HCT116 (cell line): ENCODE measurements around the gene LMCD1. TPM values are rescaled to one million over a fixed set of nuclear protein-coding genes. Genes with fewer than 3 reads are reported as not detected.

Experiments
- ATAC-seq: fragments of 200-7000 bp; cut with Tn5 transposase; 2 replicates; pipeline ENCODE4 v1.9.1; 2020; ENCODE audit warnings: mild to moderate bottlenecking, moderate library complexity
- BruUV-seq: library from RNA; stranded (reverse); fragments of 400-500 nt; replicated peaks from 2 replicates; lab custom pipeline; 2021; lab: Mats Ljungman, UMichigan
- CTCF ChIA-PET: fragments of 300-600 bp; sonication (Branson Sonifier 250); formaldehyde crosslinking; loops from one replicate; lab custom pipeline; 2021; ENCODE audit warnings: antibody characterized with exemption; lab: Charles Lee
- POLR2A ChIA-PET: fragments of 300-600, 350-600 bp; sonication (Branson Sonifier 250); formaldehyde crosslinking; loops from one replicate; lab custom pipeline; 2021; ENCODE audit warnings: antibody characterized with exemption; lab: Charles Lee
- RAD21 ChIA-PET, 2 experiments: fragments of 300-600 bp; sonication (Branson Sonifier 250); formaldehyde crosslinking; loops; one replicate each; lab custom pipeline; 2023; ENCODE audit warnings: low total read pairs in 2 of 2; ENCODE audit not compliant: uncharacterized antibody in 2 of 2, unreplicated experiment in 2 of 2, low non-redundant PET in 1 of 2; lab: Charles Lee
- DNase-seq: peaks from one replicate; pipeline ENCODE4 v3.0.0-alpha.2; 2010; ENCODE audit warnings: low read depth, low spot score
- H2AFZ ChIP-seq: fragments of 200-600 bp; shearing (Covaris generic), sonication (generic); 2 replicates; pipeline ENCODE4 v1.6.1; 2017; ENCODE audit warnings: low read depth, mixed run types, mixed read lengths, antibody characterized with exemption, low read length; ENCODE audit not compliant: poor library complexity, severe bottlenecking
- H3K27ac ChIP-seq: 2 replicates; pipeline ENCODE4 v1.5.1; 2012; ENCODE audit warnings: low read depth, low read length
- H3K27me3 ChIP-seq: fragments of 200-600 bp; sonication (generic); 2 replicates; pipeline ENCODE4 v1.6.1; 2016; ENCODE audit warnings: mixed run types, low read length, mixed read lengths; ENCODE audit not compliant: insufficient read depth
- H3K36me3 ChIP-seq, 2 experiments: fragments of 200-500 bp in 1 of 2; fragments of 200-600 bp in 1 of 2; sonication (Bioruptor generic) in 1 of 2; sonication (generic) in 1 of 2; 2 replicates each; pipeline versions ENCODE4 v1.5.1 to v1.6.1; 2014 to 2016; ENCODE audit warnings: low read length in 2 of 2, inconsistent platforms in 1 of 2, mixed read lengths in 1 of 2, mixed run types in 1 of 2; ENCODE audit not compliant: insufficient read depth in 2 of 2, control insufficient read depth in 1 of 2
- H3K4me1 ChIP-seq, 2 experiments: fragments of 200-600 bp in 1 of 2; sonication (generic) in 1 of 2; 2 replicates each; pipeline versions ENCODE4 v1.5.1 to v1.6.1; 2012 to 2017; ENCODE audit warnings: low read length in 2 of 2, inconsistent platforms in 1 of 2, mild to moderate bottlenecking in 1 of 2, mixed read lengths in 1 of 2, mixed run types in 1 of 2, moderate library complexity in 1 of 2; ENCODE audit not compliant: insufficient read depth in 2 of 2, control insufficient read depth in 1 of 2
- H3K4me2 ChIP-seq: fragments of 200-600 bp; sonication (generic); 2 replicates; pipeline ENCODE4 v1.6.1; 2017; ENCODE audit warnings: mixed run types, low read length, mixed read lengths
- H3K4me3 ChIP-seq, 2 experiments: fragments of 200-600 bp in 1 of 2; sonication (generic) in 1 of 2; replicated peaks in 1 of 2; 2 replicates each; pipeline ENCODE4 v1.5.1; 2011 to 2016; ENCODE audit warnings: low read length in 2 of 2, control low read depth in 1 of 2, low read depth in 1 of 2, mild to moderate bottlenecking in 1 of 2, mixed read lengths in 1 of 2, mixed run types in 1 of 2
- H3K79me2 ChIP-seq: fragments of 200-600 bp; sonication (generic); 2 replicates; pipeline ENCODE4 v1.6.1; 2017; ENCODE audit warnings: mild to moderate bottlenecking, mixed run types, low read length, moderate library complexity, mixed read lengths; ENCODE audit not compliant: insufficient read depth
- H3K9ac ChIP-seq: fragments of 200-600 bp; sonication (generic); 2 replicates; pipeline ENCODE4 v1.6.1; 2016; ENCODE audit warnings: low read length, mixed read lengths
- H3K9me2 ChIP-seq: fragments of 200-600 bp; sonication (generic), shearing (Covaris generic); 2 replicates; pipeline ENCODE4 v1.6.1; 2017; ENCODE audit warnings: mixed run types, mild to moderate bottlenecking, moderate library complexity; ENCODE audit not compliant: insufficient read depth
- H3K9me3 ChIP-seq, 2 experiments: fragments of 200-500 bp in 1 of 2; fragments of 200-600 bp in 1 of 2; sonication (Bioruptor generic) in 1 of 2; sonication (generic) in 1 of 2; 2 replicates each; pipeline ENCODE4 v1.6.1; 2014 to 2017; ENCODE audit warnings: low read length in 2 of 2, mixed read lengths in 2 of 2, inconsistent platforms in 1 of 2, low read depth in 1 of 2, mild to moderate bottlenecking in 1 of 2, mixed run types in 1 of 2, moderate library complexity in 1 of 2; ENCODE audit not compliant: control insufficient read depth in 1 of 2, insufficient read depth in 1 of 2
- H4K20me1 ChIP-seq: fragments of 200-600 bp; sonication (generic), shearing (Covaris generic); 2 replicates; pipeline ENCODE4 v1.6.1; 2017; ENCODE audit warnings: mixed run types, mild to moderate bottlenecking, moderate library complexity; ENCODE audit not compliant: insufficient read depth
- CBX3 ChIP-seq: IDR thresholded peaks from 2 replicates; pipeline ENCODE4 v1.6.1; 2012; ENCODE audit warnings: low read depth
- CTCF ChIP-seq, 3 experiments: fragments of 200-600 bp in 1 of 3; sonication (generic) in 1 of 3; IDR thresholded peaks in 2 of 3; conservative IDR thresholded peaks in 1 of 3; 2 replicates each; pipeline ENCODE4 v1.5.1; 2012 to 2017; ENCODE audit warnings: low read depth in 2 of 3, low read length in 2 of 3, antibody characterized with exemption in 1 of 3, borderline replicate concordance in 1 of 3, control low read depth in 1 of 3, mild to moderate bottlenecking in 1 of 3, mixed read lengths in 1 of 3, mixed run types in 1 of 3, moderate library complexity in 1 of 3; ENCODE audit not compliant: insufficient read depth in 1 of 3
- EGR1 ChIP-seq: IDR thresholded peaks from 2 replicates; pipeline ENCODE4 v1.6.1; 2012; ENCODE audit warnings: low read depth
- ELF1 ChIP-seq: IDR thresholded peaks from 2 replicates; pipeline ENCODE4 v1.6.1; 2012; ENCODE audit warnings: low read depth, borderline replicate concordance
- JUND ChIP-seq: IDR thresholded peaks from 2 replicates; pipeline ENCODE4 v1.6.1; 2012
- SP1 ChIP-seq: IDR thresholded peaks from 2 replicates; pipeline ENCODE4 v1.6.1; 2012; ENCODE audit warnings: low read depth
- TCF7L2 ChIP-seq: IDR thresholded peaks from 2 replicates; pipeline ENCODE4 v1.7.0; 2011; ENCODE audit warnings: borderline replicate concordance, inconsistent platforms; ENCODE audit not compliant: insufficient read depth, insufficient read length; ENCODE audit errors: extremely low read depth
- ZBTB33 ChIP-seq: IDR thresholded peaks from 2 replicates; pipeline ENCODE4 v1.6.1; 2011; ENCODE audit warnings: mild to moderate bottlenecking, low read length, moderate library complexity; ENCODE audit not compliant: insufficient replicate concordance; ENCODE audit errors: extremely low read depth
- ZNF274 ChIP-seq: fragments of 200-500 bp; sonication (Bioruptor generic); IDR thresholded peaks from 2 replicates; pipeline ENCODE4 v1.6.1; 2014; ENCODE audit warnings: mild to moderate bottlenecking, low read depth, low read length, inconsistent platforms
- intact Hi-C: fragments of 100-400 bp; cut with micrococcal nuclease; formaldehyde crosslinking; loops from 2 replicates; pipeline ENCODE4 v1.10.0; 2022
- total RNA-seq: library from RNA; stranded (reverse); gene quantifications from one replicate; pipeline ENCODE4 v1.2.1, GENCODE V29; 2021; ENCODE audit not compliant: unreplicated experiment

Gene LMCD1
- total RNA-seq, 1 experiment from 2014 or later, result 4.6 TPM

GRCh38 chr3:8488411-8488810 is 13.2 kb upstream of the LMCD1 start:
- ChIA-PET RAD21 (no interaction called here), CTCF (no interaction called here), POLR2A (no interaction called here)
- BruUV-seq, result no TSS peak
- H3K4me2 ChIP-seq, result no peak overlapping the region
- peaks cover 0 to 13% of the 10 kb centered on the region in 2 experiments; a peak in 1 of 4 replicates for H3K4me1 ChIP-seq
- H3K9me2 ChIP-seq, result no peaks in the 10 kb centered on the region
- no peaks in the 10 kb centered on the region for H3K79me2 ChIP-seq
- no peak overlapping the region for H3K9ac ChIP-seq
- no peaks in the 10 kb centered on the region for H3K27me3 ChIP-seq
- intact Hi-C loops, result no loop called here
- ATAC-seq (peak; percentile 54; the same call in 1 of the 2 replicates), DNase-seq (no peak)
- no peak overlapping the region for H3K27ac ChIP-seq
- no peak overlapping the region for H2AFZ ChIP-seq
- TF ChIP-seq ZBTB33, result no peak
- no peak for TF ChIP-seq JUND
- no peak for TF ChIP-seq ELF1
- no peak for TF ChIP-seq SP1
- peak in 1 of 3 experiments; percentile 25; a peak in 2 of 6 replicates for TF ChIP-seq CTCF (IDR thresholded peaks at IDR 0.05 in 2 of 3, conservative IDR thresholded peaks at IDR 0.05 in 1 of 3; ENCODE audit: borderline replicate concordance in 1 of 3, insufficient read depth in 1 of 3, low read depth in 2 of 3, low read length in 2 of 3)
- no peak for TF ChIP-seq ZNF274
- no peak for TF ChIP-seq CBX3
- no peak for TF ChIP-seq TCF7L2
- TF ChIP-seq EGR1, result no peak
- no peak overlapping the region for H3K4me3 ChIP-seq
- no peaks in the 10 kb centered on the region for H4K20me1 ChIP-seq
- H3K36me3 ChIP-seq, result no peaks in the 10 kb centered on the region
- H3K9me3 ChIP-seq, result no peaks in the 10 kb centered on the region
